ENCODE data around the gene CNOT6L.

Gene CNOT6L

GRCh38 chr4:77714514-77714913 is 104.7 kb downstream of the CNOT6L start:
- DNase-seq (ENCODE audit: extremely low spot score), result no peak
- ChIA-PET POLR2A (no interaction called here), CTCF (interaction anchor here (0.9 to 1.5 kb wide), 2 partner anchors 10 to 19 kb away, joined by 3 to 4 read pairs; no protein-coding TSS in a partner anchor)
- TF ChIP-seq CTCF (IDR thresholded peaks at IDR 0.05; ENCODE audit: control extremely low read depth, extremely low read depth, low read depth, missing control alignments), result no peak

GRCh38 chr4:77713884-77714283 is 105.3 kb downstream of the CNOT6L start:
- DNase-seq (ENCODE audit: extremely low spot score), result no peak
- ChIA-PET CTCF (no interaction called here), POLR2A (no interaction called here)
- no peak for TF ChIP-seq CTCF (IDR thresholded peaks at IDR 0.05; ENCODE audit: control extremely low read depth, extremely low read depth, low read depth, missing control alignments)

GRCh38 chr4:77712675-77713074 is 106.5 kb downstream of the CNOT6L start:
- DNase-seq (ENCODE audit: extremely low spot score), result no peak
- POLR2A ChIA-PET, result no interaction called here
- no peak for TF ChIP-seq CTCF (IDR thresholded peaks at IDR 0.05; ENCODE audit: control extremely low read depth, extremely low read depth, low read depth, missing control alignments)
- CTCF ChIA-PET, result no interaction called here

GRCh38 chr4:77711469-77711868 is 107.7 kb downstream of the CNOT6L start:
- no peak for DNase-seq (ENCODE audit: extremely low spot score)
- no peak for TF ChIP-seq CTCF (IDR thresholded peaks at IDR 0.05; ENCODE audit: control extremely low read depth, extremely low read depth, low read depth, missing control alignments)
- POLR2A ChIA-PET, result no interaction called here
- CTCF ChIA-PET, result no interaction called here

- no peak for DNase-seq (ENCODE audit: extremely low spot score)
- ChIA-PET CTCF (no interaction called here), POLR2A (no interaction called here)
- TF ChIP-seq CTCF (IDR thresholded peaks at IDR 0.05; ENCODE audit: control extremely low read depth, extremely low read depth, low read depth, missing control alignments), result no peak
These were observed 108.5 kb downstream of the CNOT6L start for GRCh38 chr4:77710684-77711083.

- POLR2A ChIA-PET, result no interaction called here
- no peak for TF ChIP-seq CTCF (IDR thresholded peaks at IDR 0.05; ENCODE audit: control extremely low read depth, extremely low read depth, low read depth, missing control alignments)
- CTCF ChIA-PET, result interaction anchor here (2.5 kb wide), 1 partner anchor 11 kb away, joined by 6 read pairs; no protein-coding TSS in a partner anchor
- no peak for DNase-seq (ENCODE audit: extremely low spot score)
These were observed 109.1 kb downstream of the CNOT6L start for GRCh38 chr4:77710059-77710458.

- ChIA-PET POLR2A (no interaction called here), CTCF (interaction anchor here (1.0 kb wide), 1 partner anchor 10 kb away, joined by 3 read pairs; no protein-coding TSS in a partner anchor)
- no peak for DNase-seq (ENCODE audit: extremely low spot score)
- TF ChIP-seq CTCF (IDR thresholded peaks at IDR 0.05; ENCODE audit: control extremely low read depth, extremely low read depth, low read depth, missing control alignments), result no peak
These were observed 112.5 kb downstream of the CNOT6L start for GRCh38 chr4:77706717-77707116.

Measured in GM10248 (cell line).